BLaER1 treated with 17β-estradiol and CSF1 and Interleukin-3, amounts not matched to agents 10 nM and 100 nM (cell line): ENCODE measurements around the gene STX17.
"Not testable (repeated sequence)": the region's sequence is repeated elsewhere in the genome, so short reads cannot be mapped to it uniquely, and the experiment has no call there.

Experiments
- H3K27ac ChIP-seq, 11 experiments: shearing (Covaris generic); formaldehyde crosslinking; 2 replicates each; pipeline ENCODE4 v1.8.1; 2022
- H3K27me3 ChIP-seq, 11 experiments: shearing (Covaris generic); formaldehyde crosslinking; 2 replicates each; pipeline ENCODE4 v1.8.1; 2022
- H3K36me3 ChIP-seq, 11 experiments: shearing (Covaris generic); formaldehyde crosslinking; 2 replicates each; pipeline ENCODE4 v1.8.1; 2022
- H3K4me1 ChIP-seq, 10 experiments: shearing (Covaris generic); formaldehyde crosslinking; 2 replicates each; pipeline ENCODE4 v1.8.1; 2022
- H3K4me2 ChIP-seq, 11 experiments: shearing (Covaris generic); formaldehyde crosslinking; 2 replicates each; pipeline ENCODE4 v1.8.1; 2022
- H3K4me3 ChIP-seq, 10 experiments: shearing (Covaris generic); formaldehyde crosslinking; 2 replicates each; pipeline ENCODE4 v1.8.1; 2022
- H3K9ac ChIP-seq, 11 experiments: shearing (Covaris generic); formaldehyde crosslinking; 2 replicates each; pipeline ENCODE4 v1.8.1; 2022
- H3K9me3 ChIP-seq, 11 experiments: shearing (Covaris generic); formaldehyde crosslinking; replicated peaks in 1 of 11; 2 replicates each; pipeline ENCODE4 v1.8.1; 2022
- H4K20me1 ChIP-seq, 11 experiments: shearing (Covaris generic); formaldehyde crosslinking; 2 replicates each; pipeline ENCODE4 v1.8.1; 2022
- Cebpa-rat ChIP-seq, 11 experiments: shearing (Covaris generic); IDR thresholded peaks; 2 replicates each; pipeline ENCODE4 v1.8.1; 2022

STX17 gene

GRCh38 chr9:99973455-99973854 is 67.0 kb downstream of the STX17 start:
- H4K20me1 ChIP-seq: no peaks in the 10 kb centered on the region
- no peaks in the 10 kb centered on the region for H3K9me3 ChIP-seq
- no peak for TF ChIP-seq Cebpa-rat (IDR thresholded peaks at IDR 0.05)

GRCh38 chr9:99977033-99977792 is 70.8 kb downstream of the STX17 start:
- Histone ChIP-seq H3K4me2 (no peak overlapping the region), H4K20me1 (peaks cover 0 to 13% (median 0%) of the 10 kb centered on the region in 11 experiments; a peak in 4 of 22 replicates), H3K9ac (no peak overlapping the region), H3K36me3 (peaks cover under 1 to 83% (median 36%) of the 10 kb centered on the region in 11 experiments; a peak in 19 of 22 replicates), H3K9me3 (no peaks in the 10 kb centered on the region), H3K27me3 (no peaks in the 10 kb centered on the region), H3K4me1 (no peaks in the 10 kb centered on the region), H3K4me3 (no peak overlapping the region), H3K27ac (no peak overlapping the region)
- TF ChIP-seq Cebpa-rat (IDR thresholded peaks at IDR 0.05): no peak

More at GRCh38 chr9:99973455-99973854, 67.0 kb downstream of the STX17 start:
- Histone ChIP-seq H3K27ac (no peak overlapping the region), H3K9ac (no peak overlapping the region), H3K27me3 (no peaks in the 10 kb centered on the region), H3K36me3 (peaks cover 22 to 92% (median 43%) of the 10 kb centered on the region in 11 experiments), H3K4me1 (no peaks in the 10 kb centered on the region), H3K4me2 (no peak overlapping the region), H3K4me3 (no peak overlapping the region)

GRCh38 chr9:99978221-99978620 is 71.8 kb downstream of the STX17 start:
- no peak overlapping the region for H3K9ac ChIP-seq
- TF ChIP-seq Cebpa-rat (IDR thresholded peaks at IDR 0.05): no peak
- peaks cover 8 to 85% (median 40%) of the 10 kb centered on the region in 11 experiments; a peak in 21 of 22 replicates for H3K36me3 ChIP-seq
- peaks cover 0 to 18% (median 0%) of the 10 kb centered on the region in 11 experiments; a peak in 4 of 22 replicates for H4K20me1 ChIP-seq
- no peak overlapping the region for H3K4me2 ChIP-seq
- H3K27me3 ChIP-seq: no peaks in the 10 kb centered on the region
- no peaks in the 10 kb centered on the region for H3K9me3 ChIP-seq
- H3K4me3 ChIP-seq: no peak overlapping the region
- H3K27ac ChIP-seq: no peak overlapping the region
- H3K4me1 ChIP-seq: no peaks in the 10 kb centered on the region

- no peaks in the 10 kb centered on the region for H3K27me3 ChIP-seq
- no peaks in the 10 kb centered on the region for H3K9me3 ChIP-seq
- H3K36me3 ChIP-seq: peaks cover 15 to 85% (median 41%) of the 10 kb centered on the region in 11 experiments; a peak in 21 of 22 replicates
- H3K4me2 ChIP-seq: no peak overlapping the region
- H3K4me3 ChIP-seq: no peak overlapping the region
- no peak for TF ChIP-seq Cebpa-rat (IDR thresholded peaks at IDR 0.05)
- no peaks in the 10 kb centered on the region for H3K4me1 ChIP-seq
- H3K27ac ChIP-seq: no peak overlapping the region
- peaks cover 0 to 31% (median 0%) of the 10 kb centered on the region in 11 experiments; a peak in 4 of 22 replicates for H4K20me1 ChIP-seq
- no peak overlapping the region for H3K9ac ChIP-seq
Observed at GRCh38 chr9:99980598-99980997, 74.1 kb downstream of the STX17 start.

GRCh38 chr9:99986642-99987041 is 80.2 kb downstream of the STX17 start:
- H4K20me1 ChIP-seq: peaks cover 0 to 60% (median 0%) of the 10 kb centered on the region in 11 experiments; a peak in 6 of 22 replicates
- H3K27ac ChIP-seq: no peak overlapping the region
- no peak overlapping the region for H3K4me3 ChIP-seq
- H3K9me3 ChIP-seq: peaks cover 0 to 33% (median 28%) of the 10 kb centered on the region in 11 experiments; a peak in 19 of 22 replicates
- TF ChIP-seq Cebpa-rat (IDR thresholded peaks at IDR 0.05): no peak
- H3K4me2 ChIP-seq: no peak overlapping the region
- peaks cover 29 to 91% (median 49%) of the 10 kb centered on the region in 11 experiments for H3K36me3 ChIP-seq
- no peak overlapping the region for H3K9ac ChIP-seq
- H3K27me3 ChIP-seq: no peaks in the 10 kb centered on the region
- no peaks in the 10 kb centered on the region for H3K4me1 ChIP-seq

- Histone ChIP-seq H4K20me1 (peaks cover 0 to 43% (median 0%) of the 10 kb centered on the region in 11 experiments; a peak in 6 of 22 replicates), H3K36me3 (peaks cover 18 to 74% (median 32%) of the 10 kb centered on the region in 11 experiments), H3K9me3 (peaks cover 20 to 49% (median 41%) of the 10 kb centered on the region in 11 experiments; a peak in 21 of 22 replicates)
- H3K27ac ChIP-seq, H3K4me2 ChIP-seq, H3K27me3 ChIP-seq, H3K4me3 ChIP-seq, H3K4me1 ChIP-seq, H3K9ac ChIP-seq: not testable (repeated sequence)
Observed at GRCh38 chr9:99990508-99990907, 84.1 kb downstream of the STX17 start.

GRCh38 chr9:99998266-99998665 is 91.8 kb downstream of the STX17 start:
- Histone ChIP-seq H3K27me3 (no peaks in the 10 kb centered on the region), H3K4me3 (no peak overlapping the region), H3K9me3 (peaks cover 8 to 18% (median 13%) of the 10 kb centered on the region in 11 experiments; a peak in 21 of 22 replicates), H3K27ac (no peak overlapping the region), H3K4me1 (no peaks in the 10 kb centered on the region), H3K4me2 (no peak overlapping the region), H3K9ac (no peak overlapping the region), H3K36me3 (peaks cover 40 to 95% (median 64%) of the 10 kb centered on the region in 11 experiments), H4K20me1 (no peaks in the 10 kb centered on the region)
- TF ChIP-seq Cebpa-rat (IDR thresholded peaks at IDR 0.05): no peak

- Histone ChIP-seq H3K27me3 (no peaks in the 10 kb centered on the region), H3K4me1 (no peaks in the 10 kb centered on the region), H3K9ac (no peak overlapping the region), H4K20me1 (no peaks in the 10 kb centered on the region), H3K4me3 (no peak overlapping the region), H3K4me2 (no peak overlapping the region), H3K36me3 (peaks cover 46 to 96% (median 70%) of the 10 kb centered on the region in 11 experiments), H3K27ac (no peak overlapping the region), H3K9me3 (peaks cover 13 to 18% (median 15%) of the 10 kb centered on the region in 11 experiments; a peak in 21 of 22 replicates)
- no peak for TF ChIP-seq Cebpa-rat (IDR thresholded peaks at IDR 0.05)
Observed at GRCh38 chr9:99998866-99999265, 92.4 kb downstream of the STX17 start.

- no peak overlapping the region for H3K27ac ChIP-seq
- H3K9ac ChIP-seq: no peak overlapping the region
- H3K36me3 ChIP-seq: peaks cover 51 to 96% (median 73%) of the 10 kb centered on the region in 11 experiments
- H3K27me3 ChIP-seq: no peaks in the 10 kb centered on the region
- TF ChIP-seq Cebpa-rat (IDR thresholded peaks at IDR 0.05): no peak
- H3K4me2 ChIP-seq: no peak overlapping the region
- H4K20me1 ChIP-seq: no peaks in the 10 kb centered on the region
- peaks cover 10 to 19% (median 17%) of the 10 kb centered on the region in 11 experiments; a peak in 21 of 22 replicates for H3K9me3 ChIP-seq
- no peak overlapping the region for H3K4me3 ChIP-seq
- no peaks in the 10 kb centered on the region for H3K4me1 ChIP-seq
Observed at GRCh38 chr9:99999797-100000196, 93.3 kb downstream of the STX17 start.
